GM18858 (cell line): Measurements from ENCODE around the gene ZDHHC17.

ENCODE experiments used
- ATAC-seq: cut with Tn5 transposase; IDR thresholded peaks from one replicate; pipeline ENCODE4 v1.9.1; 2021; ENCODE audit not compliant: unreplicated experiment

ZDHHC17 gene

GRCh38 chr12:76813265-76813664 lies 49.4 kb downstream of the ZDHHC17 start:
- no peak for ATAC-seq

GRCh38 chr12:76813972-76814371 lies 50.1 kb downstream of the ZDHHC17 start:
- no peak for ATAC-seq

- no peak for ATAC-seq
Observed at GRCh38 chr12:76820888-76821482, 57.1 kb downstream of the ZDHHC17 start.

- ATAC-seq = no peak
Observed at GRCh38 chr12:76830436-76830835, 66.5 kb downstream of the ZDHHC17 start.

GRCh38 chr12:76836633-76837032 lies 72.7 kb downstream of the ZDHHC17 start:
- no peak for ATAC-seq

GRCh38 chr12:76847260-76847659 lies 83.3 kb downstream of the ZDHHC17 start:
- ATAC-seq = no peak

GRCh38 chr12:76848132-76848531 lies 84.2 kb downstream of the ZDHHC17 start:
- ATAC-seq = no peak

- no peak for ATAC-seq
Observed at GRCh38 chr12:76852106-76852505, 88.2 kb downstream of the ZDHHC17 start.

GRCh38 chr12:76855271-76855670 lies 91.4 kb downstream of the ZDHHC17 start:
- ATAC-seq = no peak

GRCh38 chr12:76856018-76856644 lies 92.2 kb downstream of the ZDHHC17 start:
- no peak for ATAC-seq

GRCh38 chr12:76859611-76860010 lies 95.7 kb downstream of the ZDHHC17 start:
- no peak for ATAC-seq

GRCh38 chr12:76860256-76860655 lies 96.3 kb downstream of the ZDHHC17 start:
- ATAC-seq = no peak

GRCh38 chr12:76863005-76863670 lies 99.2 kb downstream of the ZDHHC17 start:
- ATAC-seq = no peak

- ATAC-seq = no peak
Observed at GRCh38 chr12:76863837-76864236, 99.9 kb downstream of the ZDHHC17 start.

GRCh38 chr12:76864791-76865400 lies 101.0 kb downstream of the ZDHHC17 start:
- peak; percentile 80 for ATAC-seq

GRCh38 chr12:76866151-76866567 lies 102.2 kb downstream of the ZDHHC17 start:
- no peak for ATAC-seq

- no peak for ATAC-seq
Observed at GRCh38 chr12:76866726-76867125, 102.8 kb downstream of the ZDHHC17 start.

- ATAC-seq = no peak
Observed at GRCh38 chr12:76871082-76871481, 107.2 kb downstream of the ZDHHC17 start.

- no peak for ATAC-seq
Observed at GRCh38 chr12:76871742-76872141, 107.8 kb downstream of the ZDHHC17 start.

GRCh38 chr12:76872415-76872814 lies 108.5 kb downstream of the ZDHHC17 start:
- ATAC-seq = no peak

GRCh38 chr12:76874027-76874426 lies 110.1 kb downstream of the ZDHHC17 start:
- no peak for ATAC-seq
